Mesothelial cell of epicardium (in vitro differentiated cells): ENCODE results near the gene ZNF311. TPM values are rescaled to one million over a fixed set of nuclear protein-coding genes. Genes with fewer than 3 reads are reported as not detected.
"Not testable (repeated sequence)": the region's sequence is repeated elsewhere in the genome, so short reads cannot be mapped to it uniquely, and the experiment has no call there.

ENCODE experiments used
- DNase-seq, 2 experiments: peaks; one replicate each; pipeline ENCODE4 v3.0.0; 2021; ENCODE audit warnings: low spot score in 2 of 2; ENCODE audit not compliant: unreplicated experiment in 2 of 2
- H3K27ac Mint-ChIP-seq: 2 replicates; pipeline ENCODE4 v1.8.0; 2021; ENCODE audit warnings: mixed read lengths
- H3K27me3 Mint-ChIP-seq: 2 replicates; pipeline ENCODE4 v1.8.0; 2021; ENCODE audit warnings: low read depth, mixed read lengths
- H3K36me3 Mint-ChIP-seq: 2 replicates; pipeline ENCODE4 v1.8.0; 2021; ENCODE audit warnings: mixed read lengths
- H3K4me1 Mint-ChIP-seq: 2 replicates; pipeline ENCODE4 v1.8.0; 2021; ENCODE audit warnings: mixed read lengths
- H3K4me3 Mint-ChIP-seq: 2 replicates; pipeline ENCODE4 v1.8.0; 2021; ENCODE audit warnings: mild to moderate bottlenecking, moderate library complexity, mixed read lengths
- H3K9me3 Mint-ChIP-seq: 2 replicates; pipeline ENCODE4 v1.8.0; 2021; ENCODE audit warnings: mixed read lengths
- total RNA-seq: library from RNA; stranded (reverse); gene quantifications from 3 replicates; pipeline ENCODE4 v1.2.1, GENCODE V29; 2021
- TF ChIP-seq, protein P1 (sequence below): fragments of 200-600 bp; sonication (generic); IDR thresholded peaks from one replicate; pipeline ENCODE4 v1.5.0; 2021; ENCODE audit warnings: antibody characterized with exemption; ENCODE audit not compliant: unreplicated experiment

Gene ZNF311
- total RNA-seq, 1 donor from 2014 or later = 2.3 TPM

DNA sequence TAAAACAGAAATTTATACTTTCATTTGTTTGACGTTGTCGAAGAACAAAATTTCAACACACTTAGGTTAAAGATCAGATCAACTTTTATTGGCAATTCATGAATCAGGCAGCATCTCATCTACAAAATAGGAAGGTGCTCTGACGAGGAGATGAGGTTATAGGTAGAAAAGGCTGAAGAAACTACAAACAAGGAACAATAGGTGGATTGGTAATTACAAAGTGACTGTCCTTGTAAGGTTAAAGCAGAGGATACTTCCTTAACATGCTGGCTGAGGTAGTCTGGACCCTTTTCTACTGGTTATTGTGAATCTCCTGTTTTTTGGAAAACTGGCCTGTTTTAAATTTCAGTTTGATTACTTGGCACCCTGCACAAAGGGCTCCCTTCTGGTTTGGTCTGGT, 48.8 kb downstream of the ZNF311 start:
- H3K27ac Mint-ChIP-seq = no peak overlapping the region
- H3K27me3 Mint-ChIP-seq = no peaks in the 10 kb centered on the region
- H3K36me3 Mint-ChIP-seq = no peaks in the 10 kb centered on the region
- no peaks in the 10 kb centered on the region for H3K9me3 Mint-ChIP-seq
- peaks cover 4% of the 10 kb centered on the region for H3K4me1 Mint-ChIP-seq
- no peak overlapping the region for H3K4me3 Mint-ChIP-seq
- TF ChIP-seq, protein P1, sequence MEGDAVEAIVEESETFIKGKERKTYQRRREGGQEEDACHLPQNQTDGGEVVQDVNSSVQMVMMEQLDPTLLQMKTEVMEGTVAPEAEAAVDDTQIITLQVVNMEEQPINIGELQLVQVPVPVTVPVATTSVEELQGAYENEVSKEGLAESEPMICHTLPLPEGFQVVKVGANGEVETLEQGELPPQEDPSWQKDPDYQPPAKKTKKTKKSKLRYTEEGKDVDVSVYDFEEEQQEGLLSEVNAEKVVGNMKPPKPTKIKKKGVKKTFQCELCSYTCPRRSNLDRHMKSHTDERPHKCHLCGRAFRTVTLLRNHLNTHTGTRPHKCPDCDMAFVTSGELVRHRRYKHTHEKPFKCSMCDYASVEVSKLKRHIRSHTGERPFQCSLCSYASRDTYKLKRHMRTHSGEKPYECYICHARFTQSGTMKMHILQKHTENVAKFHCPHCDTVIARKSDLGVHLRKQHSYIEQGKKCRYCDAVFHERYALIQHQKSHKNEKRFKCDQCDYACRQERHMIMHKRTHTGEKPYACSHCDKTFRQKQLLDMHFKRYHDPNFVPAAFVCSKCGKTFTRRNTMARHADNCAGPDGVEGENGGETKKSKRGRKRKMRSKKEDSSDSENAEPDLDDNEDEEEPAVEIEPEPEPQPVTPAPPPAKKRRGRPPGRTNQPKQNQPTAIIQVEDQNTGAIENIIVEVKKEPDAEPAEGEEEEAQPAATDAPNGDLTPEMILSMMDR = no peak
- no peak for DNase-seq

DNA sequence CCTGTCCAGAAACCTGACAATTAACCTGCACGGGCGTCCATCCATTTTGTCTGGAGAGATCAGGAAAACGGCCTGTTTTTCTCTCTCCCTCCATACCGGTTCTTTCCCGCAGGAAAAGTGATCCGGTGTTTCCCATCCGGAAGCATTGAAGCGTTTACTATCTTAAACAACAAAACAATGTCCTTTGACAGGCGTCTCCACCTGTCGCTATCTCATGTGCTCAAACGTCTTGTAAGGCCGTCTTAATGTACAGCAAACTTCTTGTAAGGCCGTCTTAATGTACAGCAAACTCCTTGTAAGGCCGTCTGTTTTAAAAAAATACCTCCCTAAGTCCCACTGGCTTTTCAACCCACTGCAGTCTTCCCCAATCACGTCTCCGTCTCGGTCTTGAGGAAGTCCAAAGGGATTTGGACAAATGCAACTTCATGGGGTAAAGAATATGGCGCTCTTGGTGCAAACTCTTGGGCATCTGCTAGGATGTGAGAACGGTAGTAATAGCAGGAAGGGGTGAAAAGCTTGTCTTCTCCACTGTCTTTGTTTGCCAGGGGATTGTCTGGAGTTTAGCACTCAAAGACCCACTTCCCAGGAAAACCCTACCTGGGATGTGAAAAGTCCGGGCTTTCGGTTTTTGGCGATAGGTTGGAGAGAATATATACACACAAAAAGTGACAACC, 51.4 kb downstream of the ZNF311 start:
- DNase-seq = no peak

DNA sequence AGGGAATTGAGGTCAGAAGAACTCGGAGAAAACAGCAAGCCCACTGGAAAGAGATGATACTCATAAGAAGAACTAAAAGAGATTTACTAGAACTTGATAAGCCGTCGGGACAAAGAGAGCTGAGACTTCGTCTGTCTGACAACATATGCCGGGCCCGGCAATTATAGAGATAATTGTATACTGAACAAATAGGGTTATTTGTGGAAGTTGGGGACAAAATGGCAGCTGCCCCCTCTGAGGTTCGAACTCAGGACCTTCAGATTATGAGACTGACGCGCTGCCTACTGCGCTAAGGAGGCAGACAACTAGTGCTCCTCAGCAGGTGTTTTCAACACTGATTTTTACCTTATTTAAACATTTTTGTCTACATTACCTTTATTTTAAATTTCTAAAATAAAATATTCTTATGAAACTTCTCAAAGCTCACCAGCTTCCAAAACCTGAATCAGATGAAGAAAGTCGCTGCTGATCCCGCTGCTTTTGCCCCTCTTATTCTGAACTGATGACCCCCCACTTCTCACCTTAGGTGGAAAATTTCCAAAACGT, 52.0 kb downstream of the ZNF311 start:
- H3K4me3 Mint-ChIP-seq = peak overlapping the region; percentile 90
- H3K36me3 Mint-ChIP-seq = no peaks in the 10 kb centered on the region
- no peaks in the 10 kb centered on the region for H3K27me3 Mint-ChIP-seq
- peaks cover 4% of the 10 kb centered on the region for H3K9me3 Mint-ChIP-seq
- peak in 1 of 2 experiments; percentile 57 for DNase-seq
- peaks cover 4% of the 10 kb centered on the region for H3K4me1 Mint-ChIP-seq
- H3K27ac Mint-ChIP-seq = peak overlapping the region; percentile 80
- TF ChIP-seq, protein P1 = no peak

More for the DNA sequence above, 51.4 kb downstream of the ZNF311 start:
- TF ChIP-seq, protein P1 = no peak
- H3K36me3 Mint-ChIP-seq = no peaks in the 10 kb centered on the region
- peak overlapping the region; percentile 90 for H3K4me3 Mint-ChIP-seq
- peaks cover 4% of the 10 kb centered on the region for H3K9me3 Mint-ChIP-seq
- peak overlapping the region; percentile 80 for H3K27ac Mint-ChIP-seq
- peaks cover 4% of the 10 kb centered on the region for H3K4me1 Mint-ChIP-seq
- no peaks in the 10 kb centered on the region for H3K27me3 Mint-ChIP-seq

DNA sequence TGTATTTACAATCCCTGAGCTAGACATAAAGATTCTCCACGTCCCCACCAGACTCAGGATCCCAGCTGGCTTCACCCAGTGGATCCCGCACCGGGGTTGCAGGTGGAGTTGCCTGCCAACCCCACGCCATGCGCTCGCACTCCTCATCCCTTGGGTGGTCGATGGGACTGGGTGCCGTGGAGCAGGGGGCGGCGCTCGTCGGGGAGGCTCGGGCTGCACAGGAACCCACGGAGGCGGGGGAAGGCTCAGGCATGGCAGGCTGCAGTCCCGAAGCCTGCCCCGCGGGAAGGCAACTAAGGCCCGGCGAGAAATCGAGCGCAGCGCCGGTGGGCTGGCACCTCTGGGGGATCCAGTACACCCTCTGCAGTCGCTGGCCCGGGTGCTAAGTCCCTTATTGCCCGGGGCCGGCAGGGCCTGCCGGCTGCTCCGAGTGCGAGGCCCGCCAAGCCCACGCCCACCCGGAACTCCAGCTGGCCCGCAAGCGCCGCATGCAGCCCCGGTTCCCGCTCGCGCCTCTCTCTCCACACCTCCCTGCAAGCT, 55.4 kb downstream of the ZNF311 start:
- H3K4me3 Mint-ChIP-seq, H3K27ac Mint-ChIP-seq, H3K9me3 Mint-ChIP-seq, H3K36me3 Mint-ChIP-seq, DNase-seq, H3K4me1 Mint-ChIP-seq, H3K27me3 Mint-ChIP-seq: not testable (repeated sequence)

DNA sequence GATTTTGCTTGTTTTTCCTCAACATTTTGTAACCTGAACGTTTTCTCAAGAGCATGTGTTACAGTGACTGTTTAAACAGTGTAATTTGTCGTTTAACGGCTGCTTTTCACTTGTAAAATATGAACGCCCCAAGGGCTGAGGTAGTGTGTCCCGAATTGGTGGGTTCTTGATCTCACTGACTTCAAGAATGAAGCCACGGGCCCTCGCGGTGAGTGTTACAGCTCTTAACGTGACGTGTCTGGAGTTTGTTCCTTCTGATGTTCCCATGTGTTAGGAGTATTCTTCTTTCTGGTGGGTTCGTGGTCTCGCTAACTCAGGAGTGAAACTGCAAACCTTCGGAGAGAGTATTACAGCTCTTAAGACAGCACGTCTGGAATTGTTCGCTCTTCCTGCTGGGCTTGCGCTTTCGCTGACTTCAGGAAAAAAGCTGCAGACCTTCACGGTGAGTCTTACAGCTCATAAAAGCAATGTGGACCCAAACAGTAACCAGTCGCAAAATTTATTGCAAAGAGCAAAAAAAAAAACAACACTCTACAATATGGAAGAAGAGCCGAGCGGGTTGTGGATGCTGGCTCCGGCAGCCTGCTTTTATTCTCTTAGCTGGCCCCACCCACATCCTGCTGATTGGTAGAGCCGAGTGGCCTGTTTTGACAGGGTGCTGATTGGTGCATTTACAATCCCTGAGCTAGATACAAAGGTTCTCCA, 56.2 kb downstream of the ZNF311 start:
- no peak for DNase-seq
- TF ChIP-seq, protein P1 = no peak
- Mint-ChIP-seq H3K4me1 (peaks cover 3% of the 10 kb centered on the region), H3K27me3 (no peaks in the 10 kb centered on the region), H3K4me3 (no peak overlapping the region), H3K36me3 (no peaks in the 10 kb centered on the region), H3K27ac (no peak overlapping the region), H3K9me3 (peaks cover 4% of the 10 kb centered on the region)

DNA sequence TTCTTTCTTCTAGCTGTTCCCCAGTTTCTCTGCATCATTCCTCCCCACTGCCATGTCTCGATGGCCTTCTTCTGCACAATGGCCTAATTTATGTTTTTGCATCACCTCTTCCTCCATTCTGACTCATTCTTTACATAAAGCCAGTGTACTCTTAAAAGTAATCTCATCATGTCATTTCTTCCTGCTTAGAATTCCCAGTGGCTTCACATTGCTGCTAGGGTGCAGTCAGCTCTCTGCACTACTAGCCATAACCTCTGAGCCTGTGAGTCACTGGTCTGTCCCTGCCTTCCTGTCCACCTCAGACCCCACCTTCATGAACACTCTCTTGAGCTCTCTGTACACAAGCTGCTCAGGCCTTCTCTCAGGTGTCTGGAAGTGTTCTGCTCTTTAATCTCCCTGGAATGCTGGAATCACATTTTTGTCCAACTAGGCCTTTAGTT, 57.3 kb downstream of the ZNF311 start:
- Mint-ChIP-seq H3K36me3 (no peaks in the 10 kb centered on the region), H3K27me3 (no peaks in the 10 kb centered on the region), H3K4me3 (no peak overlapping the region), H3K4me1 (peaks cover 3% of the 10 kb centered on the region), H3K27ac (no peak overlapping the region), H3K9me3 (peaks cover 4% of the 10 kb centered on the region)
- no peak for DNase-seq
- TF ChIP-seq, protein P1 = no peak
